WTC11 (cell line): Measurements from ENCODE around the gene SLC25A48. TPM values are rescaled to one million over a fixed set of nuclear protein-coding genes. Genes with fewer than 3 reads are reported as not detected.

Experiments
- ATAC-seq: fragments of 200-7000 bp; cut with Tn5 transposase; 2 replicates; pipeline ENCODE4 v1.10.0; 2021; ENCODE audit warnings: mild to moderate bottlenecking, moderate library complexity
- CTCF ChIA-PET: fragments of 300-600 bp; sonication (Branson Sonifier 250); formaldehyde crosslinking; loops from one replicate; lab custom pipeline; 2021; ENCODE audit warnings: antibody characterized with exemption; lab: Charles Lee
- POLR2A ChIA-PET: fragments of 350-600 bp; sonication (Branson Sonifier 250); formaldehyde crosslinking; loops from one replicate; lab custom pipeline; 2021; ENCODE audit warnings: antibody characterized with exemption; lab: Charles Lee
- DNase-seq: peaks from one replicate; pipeline ENCODE4 v3.0.0; 2021; ENCODE audit warnings: low spot score
- H3K27ac Mint-ChIP-seq: 2 replicates; pipeline ENCODE4 v1.8.0; 2021; ENCODE audit warnings: mixed read lengths
- H3K27me3 Mint-ChIP-seq: 2 replicates; pipeline ENCODE4 v1.8.0; 2021; ENCODE audit warnings: low read depth, mild to moderate bottlenecking, moderate library complexity, mixed read lengths
- H3K36me3 Mint-ChIP-seq: 2 replicates; pipeline ENCODE4 v1.8.0; 2021; ENCODE audit warnings: mixed read lengths
- H3K4me1 Mint-ChIP-seq: 2 replicates; pipeline ENCODE4 v1.8.0; 2022; ENCODE audit warnings: mixed read lengths
- H3K4me3 Mint-ChIP-seq: 2 replicates; pipeline ENCODE4 v1.8.0; 2021; ENCODE audit warnings: mild to moderate bottlenecking, moderate library complexity, mixed read lengths
- H3K9me3 Mint-ChIP-seq: 2 replicates; pipeline ENCODE4 v1.8.0; 2021; ENCODE audit warnings: mixed read lengths
- ATF6 ChIP-seq: sonication (generic); formaldehyde crosslinking; IDR thresholded peaks from 2 replicates; pipeline ENCODE4 v1.8.1; 2023; ENCODE audit warnings: mild to moderate bottlenecking, missing genetic modification reagents
- ELF4 ChIP-seq: sonication (generic); formaldehyde crosslinking; IDR thresholded peaks from 2 replicates; pipeline ENCODE4 v1.8.1; 2022; ENCODE audit warnings: low read depth, mild to moderate bottlenecking, moderate library complexity, missing genetic modification reagents
- EMX1 ChIP-seq: fragments of 250-450 bp; sonication (Bioruptor Pico); IDR thresholded peaks from 2 replicates; pipeline ENCODE4 v1.8.0; 2021; ENCODE audit warnings: mild to moderate bottlenecking
- ERG ChIP-seq: fragments of 250-450 bp; sonication (Bioruptor Pico); IDR thresholded peaks from 2 replicates; pipeline ENCODE4 v1.8.0; 2021; ENCODE audit warnings: mild to moderate bottlenecking
- FOXK1 ChIP-seq: sonication (generic); formaldehyde crosslinking; IDR thresholded peaks from 2 replicates; pipeline ENCODE4 v1.8.0; 2022; ENCODE audit warnings: mild to moderate bottlenecking, moderate library complexity, missing genetic modification reagents
- IRF1 ChIP-seq: sonication (generic); formaldehyde crosslinking; IDR thresholded peaks from 2 replicates; pipeline ENCODE4 v1.8.0; 2023; ENCODE audit warnings: missing genetic modification reagents
- KAT7 ChIP-seq: sonication (generic); formaldehyde crosslinking; IDR thresholded peaks from 2 replicates; pipeline ENCODE4 v1.8.1; 2023; ENCODE audit warnings: missing genetic modification reagents, mild to moderate bottlenecking, borderline replicate concordance
- NR3C1 ChIP-seq: sonication (generic); formaldehyde crosslinking; conservative IDR thresholded peaks from 2 replicates; pipeline ENCODE4 v1.8.1; 2023; ENCODE audit warnings: low read depth, mild to moderate bottlenecking, missing genetic modification reagents
- PRDM15 ChIP-seq: sonication (generic); formaldehyde crosslinking; IDR thresholded peaks from 2 replicates; pipeline ENCODE4 v1.8.0; 2022; ENCODE audit warnings: missing genetic modification reagents
- PRRX2 ChIP-seq: fragments of 250-450 bp; sonication (Bioruptor Pico); IDR thresholded peaks from 2 replicates; pipeline ENCODE4 v1.8.0; 2021; ENCODE audit warnings: mild to moderate bottlenecking
- SMAD3 ChIP-seq: sonication (generic); formaldehyde crosslinking; IDR thresholded peaks from 2 replicates; pipeline ENCODE4 v1.8.0; 2022; ENCODE audit warnings: missing genetic modification reagents, mild to moderate bottlenecking, borderline replicate concordance
- USF2 ChIP-seq: sonication (generic); formaldehyde crosslinking; IDR thresholded peaks from 2 replicates; pipeline ENCODE4 v1.8.1; 2023; ENCODE audit warnings: mild to moderate bottlenecking, missing genetic modification reagents, moderate library complexity
- ZBTB21 ChIP-seq: sonication (generic); formaldehyde crosslinking; IDR thresholded peaks from 2 replicates; pipeline ENCODE4 v1.8.1; 2023; ENCODE audit warnings: mild to moderate bottlenecking, missing genetic modification reagents, borderline replicate concordance
- ZNF281 ChIP-seq: sonication (generic); formaldehyde crosslinking; IDR thresholded peaks from 2 replicates; pipeline ENCODE4 v1.8.0; 2023; ENCODE audit warnings: mild to moderate bottlenecking, missing genetic modification reagents
- ZNF532 ChIP-seq: fragments of 250-450 bp; sonication (Bioruptor Pico); IDR thresholded peaks from 2 replicates; pipeline ENCODE4 v1.9.0; 2021; ENCODE audit warnings: mild to moderate bottlenecking, borderline replicate concordance
- ZNF671 ChIP-seq: fragments of 250-450 bp; sonication (Bioruptor Pico); IDR thresholded peaks from 2 replicates; pipeline ENCODE4 v1.8.0; 2021; ENCODE audit warnings: mild to moderate bottlenecking
- total RNA-seq: library from RNA; stranded (reverse); gene quantifications from 3 replicates; pipeline ENCODE4 v1.2.3, GENCODE V29; 2021

Gene SLC25A48
- total RNA-seq, 1 experiment from 2014 or later = 1.1 TPM

- CTCF ChIA-PET = interaction anchor here (1.7 to 2.4 kb wide), 2 partner anchors 9 to 12 kb away, joined by 7 to 8 read pairs; no protein-coding TSS in a partner anchor
- H3K36me3 Mint-ChIP-seq = no peaks in the 10 kb centered on the region
- H3K9me3 Mint-ChIP-seq = no peaks in the 10 kb centered on the region
- H3K4me3 Mint-ChIP-seq = no peak overlapping the region
- POLR2A ChIA-PET = no interaction called here
- H3K27me3 Mint-ChIP-seq = no peaks in the 10 kb centered on the region; the same call in 1 of the 2 replicates
- ATAC-seq (no peak), DNase-seq (no peak)
- no peak overlapping the region for H3K27ac Mint-ChIP-seq
- no peak for TF ChIP-seq FOXK1 (CRISPR knock-in tag)
- no peak for TF ChIP-seq ATF6 (CRISPR knock-in tag)
- no peak for TF ChIP-seq PRRX2 (CRISPR knock-in tag)
- TF ChIP-seq SMAD3 = no peak
- no peaks in the 10 kb centered on the region for H3K4me1 Mint-ChIP-seq
These were observed 65.8 kb downstream of the SLC25A48 start for GRCh38 chr5:135900276-135900675.

GRCh38 chr5:135901633-135902032 is 67.2 kb downstream of the SLC25A48 start:
- ATAC-seq = no peak
- no peak overlapping the region for H3K4me3 Mint-ChIP-seq
- DNase-seq = no peak
- no peaks in the 10 kb centered on the region for H3K4me1 Mint-ChIP-seq
- no peak overlapping the region for H3K27ac Mint-ChIP-seq
- CTCF ChIA-PET = no interaction called here
- no peaks in the 10 kb centered on the region; the same call in 1 of the 2 replicates for H3K27me3 Mint-ChIP-seq
- POLR2A ChIA-PET = no interaction called here
- H3K9me3 Mint-ChIP-seq = no peaks in the 10 kb centered on the region
- H3K36me3 Mint-ChIP-seq = no peaks in the 10 kb centered on the region
- no peak for TF ChIP-seq ATF6 (CRISPR knock-in tag)
- no peak for TF ChIP-seq ELF4 (CRISPR knock-in tag)
- TF ChIP-seq ERG = no peak
- no peak for TF ChIP-seq ZNF671
- TF ChIP-seq EMX1 (CRISPR knock-in tag) = no peak
- no peak for TF ChIP-seq ZNF281 (CRISPR knock-in tag)
- TF ChIP-seq ZBTB21 = no peak
- TF ChIP-seq KAT7 = no peak
- TF ChIP-seq PRDM15 (CRISPR knock-in tag) = no peak
- no peak for TF ChIP-seq USF2 (CRISPR knock-in tag)
- TF ChIP-seq ZNF532 (CRISPR knock-in tag) = no peak
- TF ChIP-seq IRF1 = no peak
- no peak for TF ChIP-seq NR3C1
